ENCODE data around the gene LNPK.
"Not testable (repeated sequence)": the region's sequence is repeated elsewhere in the genome, so short reads cannot be mapped to it uniquely, and the experiment has no call there.

Gene LNPK

GRCh38 chr2:175895957-175896356 lies 106.1 kb downstream of the LNPK start:
- not testable (repeated sequence) for DNase-seq

GRCh38 chr2:175892046-175892445 lies 110.0 kb downstream of the LNPK start:
- DNase-seq, result no peak

GRCh38 chr2:175890636-175891242 lies 111.3 kb downstream of the LNPK start:
- DNase-seq, result no peak

GRCh38 chr2:175889701-175890302 lies 112.3 kb downstream of the LNPK start:
- no peak for DNase-seq

GRCh38 chr2:175887776-175888175 lies 114.3 kb downstream of the LNPK start:
- no peak for DNase-seq

GRCh38 chr2:175884697-175885393 lies 117.2 kb downstream of the LNPK start:
- no peak for DNase-seq

- no peak for DNase-seq
Observed at GRCh38 chr2:175883586-175884194, 118.4 kb downstream of the LNPK start.

- DNase-seq, result no peak
Observed at GRCh38 chr2:175879679-175880078, 122.4 kb downstream of the LNPK start.

GRCh38 chr2:175877845-175878544 lies 124.1 kb downstream of the LNPK start:
- DNase-seq, result no peak

- no peak for DNase-seq
Observed at GRCh38 chr2:175874291-175874690, 127.8 kb downstream of the LNPK start.
